H9 (cell line): ENCODE data around the gene PARP1. TPM values are rescaled to one million over a fixed set of nuclear protein-coding genes. Genes with fewer than 3 reads are reported as not detected.

Source experiments
- DNase-seq: peaks from one replicate; pipeline ENCODE4 v3.0.0-alpha.2; 2017
- H2AFZ ChIP-seq: one replicate; pipeline ENCODE4 v1.6.1; 2013; ENCODE audit warnings: mild to moderate bottlenecking, low read length, control low read depth, moderate library complexity
- H2AK5ac ChIP-seq: 2 replicates; pipeline ENCODE4 v1.6.1; 2013; ENCODE audit warnings: low read length, control low read depth, mixed read lengths; ENCODE audit not compliant: insufficient read length
- H2BK120ac ChIP-seq: one replicate; pipeline ENCODE4 v1.6.1; 2013; ENCODE audit warnings: low read depth, mild to moderate bottlenecking, low read length, control low read depth, inconsistent platforms; ENCODE audit not compliant: poor library complexity, severe bottlenecking
- H2BK12ac ChIP-seq: 2 replicates; pipeline ENCODE4 v1.6.1; 2013; ENCODE audit warnings: low read length, control low read depth, mixed read lengths, low read depth; ENCODE audit not compliant: insufficient read length
- H2BK15ac ChIP-seq: 2 replicates; pipeline ENCODE4 v1.6.1; 2013; ENCODE audit warnings: low read depth, low read length, control low read depth
- H2BK20ac ChIP-seq: one replicate; pipeline ENCODE4 v1.6.1; 2013; ENCODE audit warnings: low read depth, mild to moderate bottlenecking, low read length, control low read depth, inconsistent platforms; ENCODE audit not compliant: poor library complexity, severe bottlenecking
- H2BK5ac ChIP-seq: 2 replicates; pipeline ENCODE4 v1.6.1; 2013; ENCODE audit warnings: low read length, control low read depth, mixed read lengths; ENCODE audit not compliant: insufficient read length
- H3K14ac ChIP-seq: 2 replicates; pipeline ENCODE4 v1.6.1; 2013; ENCODE audit warnings: low read length, control low read depth; ENCODE audit not compliant: insufficient read depth
- H3K18ac ChIP-seq: 2 replicates; pipeline ENCODE4 v1.6.1; 2013; ENCODE audit warnings: low read depth, mild to moderate bottlenecking, mixed read lengths, low read length, control low read depth; ENCODE audit not compliant: insufficient read length
- H3K23ac ChIP-seq: 2 replicates; pipeline ENCODE4 v1.6.1; 2013; ENCODE audit warnings: low read length, control low read depth, mixed read lengths, low read depth; ENCODE audit not compliant: insufficient read length
- H3K23me2 ChIP-seq: 2 replicates; pipeline ENCODE4 v1.6.1; 2013; ENCODE audit warnings: low read depth, mild to moderate bottlenecking, mixed read lengths, low read length, control low read depth; ENCODE audit not compliant: insufficient read length, poor library complexity, severe bottlenecking
- H3K27ac ChIP-seq: 2 replicates; pipeline ENCODE4 v1.5.1; 2013; ENCODE audit warnings: low read length, control low read depth, mixed read lengths, low read depth; ENCODE audit not compliant: insufficient read length
- H3K27me3 ChIP-seq: 2 replicates; pipeline ENCODE4 v1.6.1; 2013; ENCODE audit warnings: low read length, control low read depth, inconsistent platforms; ENCODE audit not compliant: insufficient read depth
- H3K4ac ChIP-seq: 2 replicates; pipeline ENCODE4 v1.6.1; 2013; ENCODE audit warnings: low read depth, mild to moderate bottlenecking, control low read depth, inconsistent platforms, low read length, moderate library complexity
- H3K4me1 ChIP-seq: 2 replicates; pipeline ENCODE4 v1.6.1; 2013; ENCODE audit warnings: low read length, control low read depth, inconsistent platforms; ENCODE audit not compliant: insufficient read depth
- H3K4me2 ChIP-seq: 2 replicates; pipeline ENCODE4 v1.6.1; 2013; ENCODE audit warnings: low read length, control low read depth, mixed read lengths; ENCODE audit not compliant: insufficient read length, insufficient read depth
- H3K56ac ChIP-seq: 2 replicates; pipeline ENCODE4 v1.6.1; 2013; ENCODE audit warnings: low read depth, mild to moderate bottlenecking, mixed read lengths, low read length, control low read depth; ENCODE audit not compliant: insufficient read length
- H3K79me1 ChIP-seq: 2 replicates; pipeline ENCODE4 v1.6.1; 2013; ENCODE audit warnings: low read depth, mild to moderate bottlenecking, moderate library complexity, low read length, control low read depth, inconsistent platforms; ENCODE audit not compliant: insufficient read depth, poor library complexity, severe bottlenecking
- H3K79me2 ChIP-seq: 2 replicates; pipeline ENCODE4 v1.6.1; 2013; ENCODE audit warnings: low read length, control low read depth, inconsistent platforms; ENCODE audit not compliant: insufficient read depth
- H3K9ac ChIP-seq: 2 replicates; pipeline ENCODE4 v1.6.1; 2013; ENCODE audit warnings: low read length, control low read depth, mixed read lengths; ENCODE audit not compliant: insufficient read length; ENCODE audit errors: extremely low read depth
- H3K9me3 ChIP-seq: one replicate; pipeline ENCODE4 v1.6.1; 2013; ENCODE audit warnings: low read depth, low read length, inconsistent platforms; ENCODE audit not compliant: control insufficient read depth
- H3T11ph ChIP-seq: one replicate; pipeline ENCODE4 v1.6.1; 2013; ENCODE audit warnings: mild to moderate bottlenecking, low read length, control low read depth, inconsistent platforms
- H4K20me1 ChIP-seq: one replicate; pipeline ENCODE4 v1.6.1; 2013; ENCODE audit not compliant: control insufficient read depth, insufficient read length, insufficient read depth
- H4K5ac ChIP-seq: 2 replicates; pipeline ENCODE4 v1.6.1; 2013; ENCODE audit warnings: low read depth, mild to moderate bottlenecking, mixed read lengths, low read length, control low read depth; ENCODE audit not compliant: insufficient read length
- H4K8ac ChIP-seq: replicated peaks from 2 replicates; pipeline ENCODE4 v1.6.1; 2013; ENCODE audit warnings: low read length, control low read depth, mixed read lengths, low read depth; ENCODE audit not compliant: insufficient read length
- H4K91ac ChIP-seq: 2 replicates; pipeline ENCODE4 v1.6.1; 2013; ENCODE audit warnings: low read depth, mild to moderate bottlenecking, moderate library complexity, mixed read lengths, low read length, control low read depth; ENCODE audit not compliant: insufficient read length
- H3K27ac Mint-ChIP-seq, 3 experiments: 2 replicates in 2 of 3; 3 replicates in 1 of 3; pipeline ENCODE4 v1.8.0; 2020 to 2021; ENCODE audit warnings: mixed read lengths in 3 of 3, mild to moderate bottlenecking in 1 of 3, moderate library complexity in 1 of 3
- H3K27me3 Mint-ChIP-seq: 2 replicates; pipeline ENCODE4 v1.8.0; 2021; ENCODE audit warnings: low read depth, mild to moderate bottlenecking, moderate library complexity, mixed read lengths
- H3K36me3 Mint-ChIP-seq, 3 experiments: 2 replicates in 2 of 3; 3 replicates in 1 of 3; pipeline ENCODE4 v1.8.0; 2020 to 2021; ENCODE audit warnings: low read depth in 3 of 3, mixed read lengths in 3 of 3; ENCODE audit not compliant: insufficient read depth in 1 of 3
- H3K4me1 Mint-ChIP-seq, 2 experiments: 2 replicates each; pipeline ENCODE4 v1.8.0; 2020; ENCODE audit warnings: mixed read lengths in 2 of 2
- H3K4me3 Mint-ChIP-seq, 2 experiments: 2 replicates in 1 of 2; 3 replicates in 1 of 2; pipeline ENCODE4 v1.8.0; 2020 to 2021; ENCODE audit warnings: mild to moderate bottlenecking in 2 of 2, mixed read lengths in 2 of 2, moderate library complexity in 1 of 2
- H3K9me3 Mint-ChIP-seq, 2 experiments: 2 replicates in 1 of 2; 3 replicates in 1 of 2; pipeline ENCODE4 v1.8.0; 2020; ENCODE audit warnings: mild to moderate bottlenecking in 2 of 2, mixed read lengths in 2 of 2, moderate library complexity in 1 of 2
- CTCF ChIP-seq: fragments of 200-600 bp; sonication (generic); conservative IDR thresholded peaks from 3 replicates; pipeline ENCODE4 v1.8.0; 2021; ENCODE audit warnings: antibody characterized with exemption, mild to moderate bottlenecking
- WGBS: extraction: QIAGEN DNeasy Blood & Tissue Kit; methylation state at CpG from one replicate; pipeline ENCODE4 v1.1.7; 2013; ENCODE audit warnings: missing lambda C conversion rate, low lambda C conversion rate, mixed read lengths; ENCODE audit not compliant: insufficient read length; ENCODE audit errors: extremely low coverage; 5-methylcytosine and 5-hydroxymethylcytosine counted together
- total RNA-seq: library from RNA; stranded (reverse); gene quantifications from 2 replicates; pipeline ENCODE4 v1.2.1, GENCODE V29; 2021

Gene PARP1
- total RNA-seq, 1 experiment from 2014 or later = 337 TPM

- Histone ChIP-seq H3K56ac (no peak overlapping the region), H2BK15ac (no peak overlapping the region), H2BK20ac (no peak overlapping the region), H3K18ac (no peak overlapping the region), H4K8ac (no peak overlapping the region), H3K23me2 (no peaks in the 10 kb centered on the region), H3K4me2 (no peak overlapping the region), H3K23ac (no peak overlapping the region), H3T11ph (no peak overlapping the region), H3K9me3 (no peaks in the 10 kb centered on the region), H2BK12ac (no peak overlapping the region), H2AFZ (no peak overlapping the region), H3K79me1 (peaks cover 17% of the 10 kb centered on the region), H3K79me2 (peaks cover 18% of the 10 kb centered on the region; the same call in 1 of the 2 replicates), H3K27ac (no peak overlapping the region), H3K9ac (no peak overlapping the region), H4K5ac (no peak overlapping the region), H4K20me1 (no peaks in the 10 kb centered on the region), H2BK120ac (no peak overlapping the region), H3K14ac (no peak overlapping the region), H2BK5ac (no peak overlapping the region), H3K4me1 (no peaks in the 10 kb centered on the region), H3K4ac (no peak overlapping the region), H3K27me3 (no peaks in the 10 kb centered on the region), H2AK5ac (no peak overlapping the region), H4K91ac (no peak overlapping the region)
- H3K4me3 Mint-ChIP-seq = no peak overlapping the region
- no peak for TF ChIP-seq CTCF
- peaks cover 50 to 92% (median 90%) of the 10 kb centered on the region in 3 experiments; a peak in 6 of 7 replicates for H3K36me3 Mint-ChIP-seq
- DNase-seq = no peak
- no CpG with 5 or more reads among the region's 6 CpGs for WGBS
- no peaks in the 10 kb centered on the region for H3K9me3 Mint-ChIP-seq
- no peak overlapping the region; a peak in 2 of 7 replicates for H3K27ac Mint-ChIP-seq
- no peaks in the 10 kb centered on the region for H3K27me3 Mint-ChIP-seq
- H3K4me1 Mint-ChIP-seq = peaks cover 5 to 12% of the 10 kb centered on the region in 2 experiments
These were observed 12.1 kb downstream of the PARP1 start for GRCh38 chr1:226395753-226396152.
